ENCODE results near the gene URGCP. TPM values are rescaled to one million over a fixed set of nuclear protein-coding genes. Genes with fewer than 3 reads are reported as not detected.

The URGCP gene
- total RNA-seq, 4 donors from 2014 or later = 26.3 to 42.0 (median 34.5) TPM

DNA sequence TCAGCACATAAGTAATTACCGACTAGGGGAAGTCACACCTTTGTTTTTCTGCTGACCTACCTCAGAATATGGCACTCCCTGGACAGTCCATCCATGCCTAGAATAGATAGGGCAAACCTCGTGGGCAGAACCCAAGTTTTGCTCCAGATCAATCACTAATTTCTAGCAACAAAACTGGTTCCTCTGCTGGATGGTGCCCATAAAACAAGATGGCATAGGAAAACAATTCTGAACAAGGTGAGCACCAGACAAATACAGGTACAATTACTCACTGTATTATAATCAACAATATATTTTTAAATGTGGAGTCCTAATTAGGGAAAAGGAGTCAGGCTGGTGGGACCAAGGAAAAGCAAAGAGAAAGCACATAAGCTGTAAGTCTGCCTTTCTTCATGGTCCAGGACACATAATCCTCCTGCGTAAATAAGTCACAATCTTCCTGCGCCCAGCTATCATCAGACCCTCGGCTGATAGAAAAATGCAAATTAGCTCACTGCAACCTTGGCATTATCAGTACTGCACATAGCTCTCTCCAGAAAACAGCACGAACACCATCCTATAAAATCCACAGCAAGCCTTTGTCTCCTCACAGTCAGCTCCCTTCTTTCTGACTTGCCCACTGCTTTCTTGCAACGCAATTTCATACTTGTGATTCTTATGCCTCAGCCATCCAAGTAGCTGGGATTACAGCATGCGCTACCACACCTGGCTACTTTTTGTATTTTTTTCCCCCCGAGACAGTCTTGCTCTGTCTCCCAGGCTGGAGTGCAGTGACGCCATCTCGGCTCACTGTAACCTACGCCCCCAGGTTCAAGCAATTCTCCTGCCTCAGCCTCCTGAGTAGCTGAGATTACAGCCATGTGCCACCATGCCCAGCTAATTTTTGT is 15.1 kb downstream of the URGCP start:
- TF ChIP-seq, protein P1, sequence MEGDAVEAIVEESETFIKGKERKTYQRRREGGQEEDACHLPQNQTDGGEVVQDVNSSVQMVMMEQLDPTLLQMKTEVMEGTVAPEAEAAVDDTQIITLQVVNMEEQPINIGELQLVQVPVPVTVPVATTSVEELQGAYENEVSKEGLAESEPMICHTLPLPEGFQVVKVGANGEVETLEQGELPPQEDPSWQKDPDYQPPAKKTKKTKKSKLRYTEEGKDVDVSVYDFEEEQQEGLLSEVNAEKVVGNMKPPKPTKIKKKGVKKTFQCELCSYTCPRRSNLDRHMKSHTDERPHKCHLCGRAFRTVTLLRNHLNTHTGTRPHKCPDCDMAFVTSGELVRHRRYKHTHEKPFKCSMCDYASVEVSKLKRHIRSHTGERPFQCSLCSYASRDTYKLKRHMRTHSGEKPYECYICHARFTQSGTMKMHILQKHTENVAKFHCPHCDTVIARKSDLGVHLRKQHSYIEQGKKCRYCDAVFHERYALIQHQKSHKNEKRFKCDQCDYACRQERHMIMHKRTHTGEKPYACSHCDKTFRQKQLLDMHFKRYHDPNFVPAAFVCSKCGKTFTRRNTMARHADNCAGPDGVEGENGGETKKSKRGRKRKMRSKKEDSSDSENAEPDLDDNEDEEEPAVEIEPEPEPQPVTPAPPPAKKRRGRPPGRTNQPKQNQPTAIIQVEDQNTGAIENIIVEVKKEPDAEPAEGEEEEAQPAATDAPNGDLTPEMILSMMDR (IDR thresholded peaks at IDR 0.05) = no peak
- no peak for TF ChIP-seq POLR2A (IDR thresholded peaks at IDR 0.05)
- no peak overlapping the region for H3K4me3 ChIP-seq (ENCODE audit: low read depth, poor library complexity, severe bottlenecking)
- DNase-seq (ENCODE audit: low spot score in 2 of 2) = no peak
- 82 to 86% methylated on average over 12 of the region's 12 CpGs for WGBS, 2 donors
- intact Hi-C loops (cut with DNase I; ENCODE audit: low total_unique reads) = no loop called here

DNA sequence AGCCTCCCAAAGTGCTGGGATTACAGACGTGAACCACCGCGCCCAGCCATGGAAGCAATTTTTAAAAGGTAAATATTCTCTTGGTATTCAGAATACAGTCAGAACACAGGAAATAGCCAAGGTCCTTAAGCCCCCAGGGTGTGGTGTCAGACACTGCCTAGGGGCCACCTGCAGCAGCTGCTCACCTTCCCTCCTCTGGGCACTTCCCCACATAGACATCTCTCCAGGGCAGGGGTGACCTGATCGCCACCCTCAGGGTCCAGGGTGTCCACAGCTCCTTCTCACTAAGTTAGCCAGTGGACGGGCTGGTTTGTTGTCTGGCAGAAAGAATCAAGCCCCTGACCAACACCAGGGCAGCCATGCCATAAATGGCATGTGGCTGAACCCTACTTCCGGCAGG is 15.9 kb downstream of the URGCP start:
- H3K4me3 ChIP-seq (ENCODE audit: low read depth, poor library complexity, severe bottlenecking) = no peak overlapping the region
- WGBS, 2 donors = 98% methylated on average over 6 of the region's 6 CpGs
- DNase-seq (ENCODE audit: low spot score in 2 of 2) = no peak
- TF ChIP-seq, protein P1 (IDR thresholded peaks at IDR 0.05) = no peak
- TF ChIP-seq POLR2A (IDR thresholded peaks at IDR 0.05) = no peak
- intact Hi-C loops (cut with DNase I; ENCODE audit: low total_unique reads) = no loop called here

- 68 to 70% methylated on average over 7 of the region's 7 CpGs for WGBS, 2 donors
- H3K4me3 ChIP-seq (ENCODE audit: low read depth, poor library complexity, severe bottlenecking) = no peak overlapping the region
- TF ChIP-seq, protein P1 (IDR thresholded peaks at IDR 0.05) = no peak
- no peak for TF ChIP-seq POLR2A (IDR thresholded peaks at IDR 0.05)
- no peak for DNase-seq (ENCODE audit: low spot score in 2 of 2)
- intact Hi-C loops (cut with DNase I; ENCODE audit: low total_unique reads) = no loop called here
Observed at GRCh38 chr7:43888993-43889945, 17.1 kb downstream of the URGCP start.

GRCh38 chr7:43884617-43885016 is 21.8 kb downstream of the URGCP start:
- intact Hi-C loops (cut with DNase I; ENCODE audit: low total_unique reads) = no loop called here
- WGBS, 2 donors = 93 to 94% methylated on average over 4 of the region's 4 CpGs
- H3K4me3 ChIP-seq (ENCODE audit: low read depth, poor library complexity, severe bottlenecking) = no peak overlapping the region
- TF ChIP-seq POLR2A (IDR thresholded peaks at IDR 0.05) = no peak
- TF ChIP-seq, protein P1 (IDR thresholded peaks at IDR 0.05) = no peak
- DNase-seq (ENCODE audit: low spot score in 2 of 2) = no peak

GRCh38 chr7:43884209-43884608 is 22.2 kb downstream of the URGCP start:
- DNase-seq (ENCODE audit: low spot score in 2 of 2) = no peak
- intact Hi-C loops (cut with DNase I; ENCODE audit: low total_unique reads) = no loop called here
- 86 to 90% methylated on average over 4 of the region's 4 CpGs for WGBS, 2 donors
- H3K4me3 ChIP-seq (ENCODE audit: low read depth, poor library complexity, severe bottlenecking) = no peak overlapping the region
- no peak for TF ChIP-seq POLR2A (IDR thresholded peaks at IDR 0.05)
- TF ChIP-seq, protein P1 (IDR thresholded peaks at IDR 0.05) = no peak

Measured in lower leg skin (tissue), 4 donors.